HL-60/S4 treated with phorbol 12-myristate 13-acetate at 8.2 ng/mL for 4 days and 3 days (cell line): ENCODE results near the gene SCUBE2.

Experiments used
- in situ Hi-C: fragments of 300-500 bp; cut with MboI; formaldehyde crosslinking; loops from 2 replicates; pipeline ENCODE4 v1.15.0; 2022; ENCODE audit warnings: low sequenced_read_pairs

SCUBE2 gene

DNA sequence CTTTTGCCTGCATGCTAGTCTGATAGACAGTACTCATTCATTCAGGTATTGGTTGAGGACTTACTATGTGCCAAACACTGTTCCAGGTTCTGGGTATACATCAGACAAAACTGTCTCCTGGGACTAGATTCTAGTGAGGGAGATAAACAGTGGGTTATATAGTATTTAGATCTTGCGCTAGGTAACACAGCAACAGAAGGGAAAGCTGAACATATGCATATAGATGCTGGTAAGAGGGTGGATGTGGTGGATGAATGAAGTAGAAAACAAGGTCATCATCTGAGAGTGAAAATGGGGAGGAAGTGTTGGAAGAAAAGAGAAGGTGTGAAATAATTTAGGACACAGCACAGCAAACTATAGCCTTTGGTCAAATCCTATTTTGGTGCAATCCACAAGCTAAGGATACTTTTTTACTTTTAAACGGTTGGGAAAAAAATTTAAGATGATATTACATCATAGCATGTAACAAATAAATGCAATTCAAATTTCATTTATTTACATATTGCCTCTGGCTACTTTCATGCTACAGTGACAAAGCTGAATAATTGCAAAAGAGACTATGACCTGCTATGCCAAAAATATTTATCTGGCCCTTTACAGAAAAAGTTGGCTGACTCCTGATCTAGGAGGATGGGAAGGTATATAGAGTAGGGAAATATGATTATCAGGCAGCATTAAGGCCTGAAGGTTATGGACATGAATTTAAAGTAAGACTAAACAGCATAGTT, 120.0 kb downstream of the SCUBE2 start:
- in situ Hi-C loops, result no loop called here
